HepG2 (cell line): ENCODE measurements around the gene C14orf119. TPM values are rescaled to one million over a fixed set of nuclear protein-coding genes. Genes with fewer than 3 reads are reported as not detected.

ENCODE experiments used
- ATAC-seq: fragments of 200-7000 bp; cut with Tn5 transposase; 3 replicates; pipeline ENCODE4 v1.9.1; 2020; ENCODE audit warnings: mild to moderate bottlenecking, moderate library complexity
- BruUV-seq: library from RNA; stranded (reverse); fragments of 400-500 nt; replicated peaks from 2 replicates; lab custom pipeline; 2021; lab: Mats Ljungman, UMichigan
- CTCF ChIA-PET: fragments of 300-600 bp; formaldehyde crosslinking; extraction: SDS; loops from one replicate; lab custom pipeline; 2021; ENCODE audit warnings: low total read pairs, inconsistent platforms, low intra/inter-chr PET ratio; lab: Yijun Ruan, JAX
- POLR2A ChIA-PET: fragments of 350-600 bp; sonication (Branson Sonifier 250); formaldehyde crosslinking; loops from one replicate; lab custom pipeline; 2020; ENCODE audit warnings: antibody characterized with exemption, inconsistent platforms; lab: Yijun Ruan, JAX
- DNase-seq: peaks from one replicate; pipeline ENCODE4 v3.0.0-alpha.2; 2015; ENCODE audit warnings: low spot score
- FAIRE-seq: peaks from 3 replicates; lab custom pipeline; 2011; peaks lifted over from hg19 to GRCh38; lab: Jason Lieb, UNC
- H2AFZ ChIP-seq: one replicate; pipeline ENCODE4 v1.6.1; 2011; ENCODE audit warnings: low read length, inconsistent platforms
- H3K27ac ChIP-seq: fragments of 300-600 bp; 3 replicates; pipeline ENCODE4 v1.8.0; 2011; ENCODE audit warnings: mixed run types, mild to moderate bottlenecking, mixed read lengths, low read length, inconsistent platforms; ENCODE audit not compliant: insufficient read depth; ENCODE audit errors: extremely low read length
- H3K27me3 ChIP-seq, 2 experiments: fragments of 200-600 bp in 1 of 2; 2 replicates in 1 of 2; 3 replicates in 1 of 2; pipeline versions ENCODE4 v1.6.0 to v1.8.0; 2011; ENCODE audit warnings: low read length in 2 of 2, mild to moderate bottlenecking in 2 of 2, moderate library complexity in 2 of 2, inconsistent platforms in 1 of 2; ENCODE audit not compliant: insufficient read depth in 2 of 2, control insufficient read depth in 1 of 2
- H3K36me3 ChIP-seq, 2 experiments: fragments of 200-600 bp in 1 of 2; replicated peaks in 1 of 2; 2 replicates in 1 of 2; 3 replicates in 1 of 2; pipeline versions ENCODE4 v1.5.1 to v1.8.0; 2011; ENCODE audit warnings: low read length in 2 of 2, inconsistent platforms in 1 of 2; ENCODE audit not compliant: insufficient read depth in 2 of 2, control insufficient read depth in 1 of 2
- H3K4me1 ChIP-seq: 2 replicates; pipeline ENCODE4 v1.5.1; 2012; ENCODE audit warnings: low read length, inconsistent platforms; ENCODE audit not compliant: insufficient read depth
- H3K4me2 ChIP-seq: 2 replicates; pipeline ENCODE4 v1.6.0; 2011; ENCODE audit warnings: low read depth, low read length, inconsistent platforms
- H3K4me3 ChIP-seq, 3 experiments: fragments of 200-600 bp in 1 of 3; sonication (generic), shearing (Covaris generic) in 1 of 3; replicated peaks in 1 of 3; 2 replicates each; pipeline ENCODE4 v1.5.1; 2011 to 2016; ENCODE audit warnings: low read length in 3 of 3, inconsistent platforms in 2 of 3, low read depth in 2 of 3, mild to moderate bottlenecking in 2 of 3, control low read depth in 1 of 3, mixed read lengths in 1 of 3; ENCODE audit not compliant: insufficient read depth in 1 of 3
- H3K79me2 ChIP-seq: one replicate; pipeline ENCODE4 v1.6.1; 2011; ENCODE audit warnings: low read length, inconsistent platforms; ENCODE audit not compliant: insufficient read depth
- H3K9ac ChIP-seq: 2 replicates; pipeline ENCODE4 v1.6.0; 2011; ENCODE audit warnings: mild to moderate bottlenecking, low read depth, low read length, inconsistent platforms; ENCODE audit not compliant: insufficient read depth
- H3K9me3 ChIP-seq: 2 replicates; pipeline ENCODE4 v1.5.1; 2012; ENCODE audit warnings: mild to moderate bottlenecking, low read length
- H4K20me1 ChIP-seq: 2 replicates; pipeline ENCODE4 v1.6.0; 2011; ENCODE audit warnings: inconsistent platforms, mild to moderate bottlenecking, low read length, moderate library complexity; ENCODE audit not compliant: insufficient read depth
- FOSL1 ChIP-seq: sonication (generic); formaldehyde crosslinking; IDR thresholded peaks from 2 replicates; pipeline ENCODE4 v1.9.0; 2021; ENCODE audit warnings: missing genetic modification reagents, borderline replicate concordance
- GTF2F1 ChIP-seq: fragments of 150-350 bp; IDR thresholded peaks from 2 replicates; pipeline ENCODE4 v1.6.1; 2014; ENCODE audit warnings: low read length
- KLF13 ChIP-seq: sonication (generic); formaldehyde crosslinking; IDR thresholded peaks from 2 replicates; pipeline ENCODE4 v1.4.0; 2020; ENCODE audit warnings: mild to moderate bottlenecking, missing genetic modification reagents
- NBN ChIP-seq: fragments of 450-650 bp; conservative IDR thresholded peaks from 2 replicates; pipeline ENCODE4 v1.6.1; 2017
- NRL ChIP-seq: sonication (generic); formaldehyde crosslinking; IDR thresholded peaks from 2 replicates; pipeline ENCODE4 v1.5.0; 2020; ENCODE audit warnings: missing genetic modification reagents, mild to moderate bottlenecking, moderate library complexity, borderline replicate concordance
- POLR2AphosphoS5 ChIP-seq: IDR thresholded peaks from 2 replicates; pipeline ENCODE4 v1.6.1; 2012; ENCODE audit warnings: low read depth, low read length
- SATB2 ChIP-seq: sonication (generic); formaldehyde crosslinking; IDR thresholded peaks from 2 replicates; pipeline ENCODE4 v1.5.0; 2020; ENCODE audit warnings: missing genetic modification reagents
- ZNF484 ChIP-seq: sonication (generic); formaldehyde crosslinking; IDR thresholded peaks from 2 replicates; pipeline ENCODE4 v1.5.1; 2020; ENCODE audit warnings: mild to moderate bottlenecking, low read depth, missing genetic modification reagents, borderline replicate concordance
- ZNF570 ChIP-seq: sonication (generic); formaldehyde crosslinking; IDR thresholded peaks from 2 replicates; pipeline ENCODE4 v1.4.0; 2020; ENCODE audit warnings: mild to moderate bottlenecking, missing genetic modification reagents, borderline replicate concordance
- ZNF639 ChIP-seq: conservative IDR thresholded peaks from 2 replicates; pipeline ENCODE4 v1.6.1; 2018; ENCODE audit warnings: missing genetic modification reagents
- ZNF768 ChIP-seq: sonication (generic); formaldehyde crosslinking; IDR thresholded peaks from 2 replicates; pipeline ENCODE4 v1.4.0; 2020; ENCODE audit warnings: missing genetic modification reagents
- WGBS: methylation state at CpG from one replicate; pipeline ENCODE4 v1.1.6; 2017; ENCODE audit warnings: low lambda C conversion rate; 5-methylcytosine and 5-hydroxymethylcytosine counted together
- in situ Hi-C: cut with HindIII; loops from 2 replicates; pipeline ENCODE4 v1.10.0; 2017; ENCODE audit warnings: low pct_unique_long_range_greater_than_20kb; ENCODE audit not compliant: extremely low pct_ligation_motif_present
- intact Hi-C: fragments of 100-400 bp; cut with micrococcal nuclease; formaldehyde crosslinking; loops from one replicate; pipeline ENCODE4 v1.10.0; 2022; ENCODE audit not compliant: unreplicated experiment
- polyA plus RNA-seq, 8 experiments: library from polyadenylated mRNA; depleted of rRNA in 3 of 8; stranded (reverse) in 7 of 8; unstranded in 1 of 8; fragments of >200 nt; fragmentation: Illumina TruSeq in 4 of 8; extraction: Trizol in 4 of 8; gene quantifications; 2 replicates each; pipeline versions ENCODE4 v1.2.1 to v1.2.3, GENCODE V29; 2011 to 2016; ENCODE audit warnings: low read depth in 4 of 8, missing spikeins in 1 of 8, mixed read lengths in 1 of 8; ENCODE audit not compliant: insufficient read depth in 1 of 8
- total RNA-seq, 5 experiments: library from RNA; depleted of rRNA; stranded (reverse); fragments of >200 nt; fragmentation: Illumina TruSeq; extraction: Trizol; gene quantifications; 2 replicates each; pipeline ENCODE4 v1.2.3, GENCODE V29; 2016; ENCODE audit warnings: low read depth in 1 of 5
- TF ChIP-seq, protein P1 (sequence below): sonication (generic); formaldehyde crosslinking; IDR thresholded peaks from 2 replicates; pipeline ENCODE4 v1.9.0; 2022; ENCODE audit warnings: low read depth, missing genetic modification reagents
- TF ChIP-seq, protein P2 (sequence below): sonication (generic); formaldehyde crosslinking; IDR thresholded peaks from 2 replicates; pipeline ENCODE4 v1.4.0; 2020; ENCODE audit warnings: missing genetic modification reagents

The C14orf119 gene
- total and polyA plus RNA-seq, 2 of the 13 experiments (the other 11 are each of a cell fraction or from before 2014, with no cell fraction given) = 117 to 206 TPM

GRCh38 chr14:23147676-23148075 lies 52.4 kb downstream of the C14orf119 start:
- Histone ChIP-seq H4K20me1 (no peaks in the 10 kb centered on the region), H3K4me1 (no peaks in the 10 kb centered on the region), H2AFZ (no peak overlapping the region), H3K79me2 (no peaks in the 10 kb centered on the region), H3K4me2 (no peak overlapping the region), H3K27ac (no peak overlapping the region), H3K36me3 (no peaks in the 10 kb centered on the region), H3K9ac (no peak overlapping the region), H3K9me3 (no peaks in the 10 kb centered on the region), H3K27me3 (peaks cover 7 to 37% of the 10 kb centered on the region in 2 experiments; a peak in 4 of 5 replicates), H3K4me3 (no peak overlapping the region)
- no TSS peak for BruUV-seq
- intact Hi-C loops = no loop called here
- POLR2A ChIA-PET = no interaction called here
- CTCF ChIA-PET = no interaction called here
- ATAC-seq = no peak
- TF ChIP-seq, protein P1, sequence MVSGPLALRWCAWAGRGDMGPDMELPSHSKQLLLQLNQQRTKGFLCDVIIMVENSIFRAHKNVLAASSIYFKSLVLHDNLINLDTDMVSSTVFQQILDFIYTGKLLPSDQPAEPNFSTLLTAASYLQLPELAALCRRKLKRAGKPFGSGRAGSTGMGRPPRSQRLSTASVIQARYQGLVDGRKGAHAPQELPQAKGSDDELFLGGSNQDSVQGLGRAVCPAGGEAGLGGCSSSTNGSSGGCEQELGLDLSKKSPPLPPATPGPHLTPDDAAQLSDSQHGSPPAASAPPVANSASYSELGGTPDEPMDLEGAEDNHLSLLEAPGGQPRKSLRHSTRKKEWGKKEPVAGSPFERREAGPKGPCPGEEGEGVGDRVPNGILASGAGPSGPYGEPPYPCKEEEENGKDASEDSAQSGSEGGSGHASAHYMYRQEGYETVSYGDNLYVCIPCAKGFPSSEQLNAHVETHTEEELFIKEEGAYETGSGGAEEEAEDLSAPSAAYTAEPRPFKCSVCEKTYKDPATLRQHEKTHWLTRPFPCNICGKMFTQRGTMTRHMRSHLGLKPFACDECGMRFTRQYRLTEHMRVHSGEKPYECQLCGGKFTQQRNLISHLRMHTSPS = no peak
- TF ChIP-seq FOSL1 (CRISPR knock-in tag) (no peak), ZNF768 (no peak), POLR2AphosphoS5 (no peak), ZNF570 (no peak), NBN (no peak), KLF13 (CRISPR knock-in tag) (no peak), ZNF484 (CRISPR knock-in tag) (no peak), GTF2F1 (no peak), SATB2 (CRISPR knock-in tag) (no peak), NRL (CRISPR knock-in tag) (no peak), ZNF639 (CRISPR knock-in tag) (no peak)
- TF ChIP-seq, protein P2, sequence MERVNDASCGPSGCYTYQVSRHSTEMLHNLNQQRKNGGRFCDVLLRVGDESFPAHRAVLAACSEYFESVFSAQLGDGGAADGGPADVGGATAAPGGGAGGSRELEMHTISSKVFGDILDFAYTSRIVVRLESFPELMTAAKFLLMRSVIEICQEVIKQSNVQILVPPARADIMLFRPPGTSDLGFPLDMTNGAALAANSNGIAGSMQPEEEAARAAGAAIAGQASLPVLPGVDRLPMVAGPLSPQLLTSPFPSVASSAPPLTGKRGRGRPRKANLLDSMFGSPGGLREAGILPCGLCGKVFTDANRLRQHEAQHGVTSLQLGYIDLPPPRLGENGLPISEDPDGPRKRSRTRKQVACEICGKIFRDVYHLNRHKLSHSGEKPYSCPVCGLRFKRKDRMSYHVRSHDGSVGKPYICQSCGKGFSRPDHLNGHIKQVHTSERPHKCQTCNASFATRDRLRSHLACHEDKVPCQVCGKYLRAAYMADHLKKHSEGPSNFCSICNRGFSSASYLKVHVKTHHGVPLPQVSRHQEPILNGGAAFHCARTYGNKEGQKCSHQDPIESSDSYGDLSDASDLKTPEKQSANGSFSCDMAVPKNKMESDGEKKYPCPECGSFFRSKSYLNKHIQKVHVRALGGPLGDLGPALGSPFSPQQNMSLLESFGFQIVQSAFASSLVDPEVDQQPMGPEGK (CRISPR knock-in tag) = no peak
- DNase-seq = no peak
- FAIRE-seq = no peak
- in situ Hi-C loops = no loop called here
- 0% methylated on average over 1 of the region's 1 CpG for WGBS
